ENCODE results near the gene NUDT4B. TPM values are rescaled to one million over a fixed set of nuclear protein-coding genes. Genes with fewer than 3 reads are reported as not detected.
"Not testable (repeated sequence)": the region's sequence is repeated elsewhere in the genome, so short reads cannot be mapped to it uniquely, and the experiment has no call there.

NUDT4B gene
- polyA plus RNA-seq, 1 donor (not counting 4 experiments of a cell fraction or from before 2014, with no cell fraction given) = 8.7 TPM

DNA sequence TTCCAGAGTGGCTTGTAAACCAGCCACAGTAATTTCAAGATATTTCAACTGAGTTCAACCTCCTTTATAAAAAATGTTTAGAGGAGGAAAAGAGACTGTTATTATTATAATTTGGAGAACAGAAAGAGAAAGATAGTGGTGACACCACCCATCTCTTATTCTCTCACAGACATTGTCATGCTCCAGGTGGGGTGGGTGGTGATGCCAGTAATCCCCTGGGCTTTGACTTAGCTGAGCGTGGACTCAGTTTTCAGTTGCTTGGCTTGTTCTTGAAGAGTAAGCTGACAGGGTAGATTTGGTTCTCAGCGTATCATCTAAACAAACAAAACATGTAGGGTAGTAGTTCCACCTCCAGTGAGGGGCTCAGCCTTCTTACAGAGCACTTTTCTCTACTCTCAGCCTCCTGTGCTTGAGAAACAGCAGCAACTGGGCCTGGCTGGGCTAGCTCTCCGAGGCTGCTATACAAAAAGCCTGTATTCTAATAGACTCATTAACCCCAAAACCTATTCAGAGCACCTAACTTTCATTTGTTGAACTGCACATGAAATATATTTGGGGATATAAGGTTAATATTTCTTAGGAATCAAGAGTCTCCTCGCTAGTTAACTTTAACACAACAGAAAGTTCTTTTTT, 43.1 kb upstream of the NUDT4B start:
- H3K4me3 ChIP-seq (ENCODE audit: control insufficient read depth in 2 of 3, extremely low read depth in 1 of 3, insufficient read depth in 2 of 3, low read depth in 1 of 3, low read length in 3 of 3); H3K27ac ChIP-seq (ENCODE audit: control insufficient read depth, insufficient read depth, low read length); H3K9me3 ChIP-seq (ENCODE audit: control insufficient read depth, low read depth, low read length); H3K27me3 ChIP-seq (ENCODE audit: control insufficient read depth, extremely low read depth, insufficient read depth, low read length); FAIRE-seq; H2AFZ ChIP-seq (ENCODE audit: control insufficient read depth, low read length); DNase-seq (ENCODE audit: low read depth, low spot score); H3K79me2 ChIP-seq (ENCODE audit: control insufficient read depth, insufficient read depth, low read length); H3K9ac ChIP-seq (ENCODE audit: control insufficient read depth, extremely low read depth, insufficient read depth, low read length); H3K36me3 ChIP-seq (ENCODE audit: control insufficient read depth in 2 of 2, extremely low read depth in 1 of 2, insufficient read depth in 2 of 2, low read length in 2 of 2); H3K4me2 ChIP-seq (ENCODE audit: control insufficient read depth, extremely low read depth, insufficient read depth, low read depth, low read length); H4K20me1 ChIP-seq (ENCODE audit: control insufficient read depth, extremely low read depth, insufficient read depth, low read length); H3K4me1 ChIP-seq (ENCODE audit: control insufficient read depth, extremely low read depth, insufficient read depth, low read length); H3K9me1 ChIP-seq (ENCODE audit: control insufficient read depth, extremely low read depth, insufficient read depth, low read length); dilution Hi-C loops (cut with MboI; ENCODE audit: extremely low pct_ligation_motif_present, low sequenced_read_pairs): not testable (repeated sequence)

DNA sequence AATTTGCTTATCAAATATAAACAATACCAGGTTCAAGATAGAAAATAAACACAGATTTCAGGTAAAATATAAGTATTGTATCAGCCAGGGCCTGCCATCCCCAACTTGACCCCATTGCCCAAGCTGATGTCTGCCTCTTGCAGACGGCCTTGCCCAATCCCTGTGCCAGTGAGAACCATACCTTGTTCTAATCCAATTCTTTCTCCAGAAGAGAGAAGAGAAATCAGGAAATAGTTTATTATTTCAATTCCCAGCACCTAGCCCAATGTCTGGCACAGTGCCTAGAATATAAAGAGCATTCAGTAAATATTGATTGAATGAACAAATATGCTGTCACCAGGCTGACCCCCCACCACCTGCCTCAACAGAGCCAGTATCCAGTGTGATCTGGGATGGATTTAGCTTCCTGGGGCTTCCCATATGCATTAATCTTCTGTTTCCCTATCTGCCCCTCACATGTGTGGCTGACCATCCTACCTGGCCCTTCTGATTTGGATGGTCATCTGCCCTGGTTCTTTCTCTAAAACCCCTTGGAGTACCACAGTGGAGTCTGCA, 39.7 kb upstream of the NUDT4B start:
- not testable (repeated sequence) for FAIRE-seq

DNA sequence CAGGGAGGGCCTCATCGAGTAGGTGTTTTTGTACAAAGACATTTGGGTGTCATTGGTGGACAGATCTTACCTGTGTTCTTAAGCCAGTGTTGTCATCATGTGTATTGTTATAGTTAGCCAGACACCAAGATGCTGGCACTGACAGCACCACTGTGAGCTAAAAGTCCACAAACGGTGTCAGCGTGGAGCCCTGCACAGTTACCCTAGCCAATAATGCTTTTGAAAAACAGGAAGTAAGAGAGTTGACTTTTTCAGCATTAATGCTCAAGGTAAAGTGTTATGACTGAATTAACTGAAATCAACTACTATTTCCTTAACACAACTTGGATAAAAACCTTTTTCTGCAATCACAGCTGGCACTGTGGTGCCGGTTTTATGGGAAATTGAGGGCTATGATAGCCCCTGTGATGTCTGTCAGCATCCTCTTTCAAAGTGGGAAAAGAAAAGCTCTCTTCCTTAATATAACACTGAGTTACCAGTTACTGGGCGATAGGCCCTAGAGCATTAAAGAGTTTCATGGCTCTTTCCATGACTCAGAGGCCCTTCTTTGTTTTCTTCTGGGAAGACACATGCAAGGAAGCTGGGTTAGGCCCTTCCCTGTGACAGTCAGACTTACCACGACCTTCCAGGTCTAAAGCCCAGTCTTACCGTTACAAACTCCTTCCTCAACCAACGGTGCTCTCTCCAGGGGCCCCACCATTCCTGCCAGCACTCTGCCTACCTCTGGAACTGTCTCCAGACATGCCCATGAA, 37.6 kb upstream of the NUDT4B start:
- H3K36me3 ChIP-seq (ENCODE audit: control insufficient read depth in 2 of 2, extremely low read depth in 1 of 2, insufficient read depth in 2 of 2, low read length in 2 of 2); H3K9me3 ChIP-seq (ENCODE audit: control insufficient read depth, low read depth, low read length); H3K9me1 ChIP-seq (ENCODE audit: control insufficient read depth, extremely low read depth, insufficient read depth, low read length); H2AFZ ChIP-seq (ENCODE audit: control insufficient read depth, low read length); H3K27me3 ChIP-seq (ENCODE audit: control insufficient read depth, extremely low read depth, insufficient read depth, low read length); dilution Hi-C loops (cut with MboI; ENCODE audit: extremely low pct_ligation_motif_present, low sequenced_read_pairs); H3K4me1 ChIP-seq (ENCODE audit: control insufficient read depth, extremely low read depth, insufficient read depth, low read length); H3K4me3 ChIP-seq (ENCODE audit: control insufficient read depth in 2 of 3, extremely low read depth in 1 of 3, insufficient read depth in 2 of 3, low read depth in 1 of 3, low read length in 3 of 3); H3K4me2 ChIP-seq (ENCODE audit: control insufficient read depth, extremely low read depth, insufficient read depth, low read depth, low read length); DNase-seq (ENCODE audit: low read depth, low spot score); FAIRE-seq; H4K20me1 ChIP-seq (ENCODE audit: control insufficient read depth, extremely low read depth, insufficient read depth, low read length); H3K27ac ChIP-seq (ENCODE audit: control insufficient read depth, insufficient read depth, low read length); H3K79me2 ChIP-seq (ENCODE audit: control insufficient read depth, insufficient read depth, low read length); H3K9ac ChIP-seq (ENCODE audit: control insufficient read depth, extremely low read depth, insufficient read depth, low read length): not testable (repeated sequence)

More for the DNA sequence above, 39.7 kb upstream of the NUDT4B start:
- H4K20me1 ChIP-seq (ENCODE audit: control insufficient read depth, extremely low read depth, insufficient read depth, low read length); H3K27me3 ChIP-seq (ENCODE audit: control insufficient read depth, extremely low read depth, insufficient read depth, low read length); H3K79me2 ChIP-seq (ENCODE audit: control insufficient read depth, insufficient read depth, low read length); H3K4me2 ChIP-seq (ENCODE audit: control insufficient read depth, extremely low read depth, insufficient read depth, low read depth, low read length); dilution Hi-C loops (cut with MboI; ENCODE audit: extremely low pct_ligation_motif_present, low sequenced_read_pairs); H3K9me1 ChIP-seq (ENCODE audit: control insufficient read depth, extremely low read depth, insufficient read depth, low read length); H3K4me3 ChIP-seq (ENCODE audit: control insufficient read depth in 2 of 3, extremely low read depth in 1 of 3, insufficient read depth in 2 of 3, low read depth in 1 of 3, low read length in 3 of 3); H3K9me3 ChIP-seq (ENCODE audit: control insufficient read depth, low read depth, low read length); H3K36me3 ChIP-seq (ENCODE audit: control insufficient read depth in 2 of 2, extremely low read depth in 1 of 2, insufficient read depth in 2 of 2, low read length in 2 of 2); H2AFZ ChIP-seq (ENCODE audit: control insufficient read depth, low read length); H3K27ac ChIP-seq (ENCODE audit: control insufficient read depth, insufficient read depth, low read length); DNase-seq (ENCODE audit: low read depth, low spot score); H3K9ac ChIP-seq (ENCODE audit: control insufficient read depth, extremely low read depth, insufficient read depth, low read length); H3K4me1 ChIP-seq (ENCODE audit: control insufficient read depth, extremely low read depth, insufficient read depth, low read length): not testable (repeated sequence)

DNA sequence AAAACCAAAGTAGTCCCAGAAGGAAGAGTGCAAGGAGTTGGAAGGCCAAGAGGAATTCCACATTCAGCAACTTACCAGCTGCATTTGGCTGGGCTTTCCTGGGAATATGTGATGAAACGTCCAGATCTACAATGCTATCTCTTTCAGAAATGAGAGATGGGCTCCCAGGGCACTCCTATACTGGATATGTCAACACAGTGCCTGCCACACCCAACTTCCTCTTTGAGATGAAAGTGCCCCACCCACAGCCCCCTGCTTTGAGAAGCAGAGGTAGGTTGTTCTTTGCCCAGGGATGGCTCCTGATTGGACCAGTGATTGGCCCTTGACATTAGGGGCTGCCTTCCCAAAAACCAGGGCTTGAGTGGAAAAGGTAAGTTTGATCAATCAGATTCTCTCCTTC, 36.2 kb upstream of the NUDT4B start:
- FAIRE-seq = not testable (repeated sequence)

DNA sequence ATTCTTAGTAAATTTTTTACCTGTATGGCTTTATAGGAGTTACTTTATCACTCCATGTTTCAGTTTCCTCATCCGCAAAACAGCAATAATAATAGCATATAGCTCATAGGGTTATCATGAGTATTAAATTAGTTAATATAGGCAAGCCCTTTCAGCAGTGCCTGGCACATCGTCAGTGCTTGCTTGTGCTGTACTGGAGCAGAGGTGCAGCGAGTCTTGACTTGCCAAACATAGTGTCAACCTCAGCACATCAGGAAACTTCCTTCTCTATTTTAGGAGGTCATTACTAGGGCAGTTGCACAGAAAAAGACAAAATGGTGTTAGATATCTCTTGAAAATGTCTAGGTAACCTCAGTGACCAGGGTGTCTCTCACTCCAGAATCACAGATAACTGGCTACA, 33.1 kb upstream of the NUDT4B start:
- H3K4me1 ChIP-seq (ENCODE audit: control insufficient read depth, extremely low read depth, insufficient read depth, low read length); dilution Hi-C loops (cut with MboI; ENCODE audit: extremely low pct_ligation_motif_present, low sequenced_read_pairs); H3K27me3 ChIP-seq (ENCODE audit: control insufficient read depth, extremely low read depth, insufficient read depth, low read length); H3K4me2 ChIP-seq (ENCODE audit: control insufficient read depth, extremely low read depth, insufficient read depth, low read depth, low read length); H4K20me1 ChIP-seq (ENCODE audit: control insufficient read depth, extremely low read depth, insufficient read depth, low read length); DNase-seq (ENCODE audit: low read depth, low spot score); H2AFZ ChIP-seq (ENCODE audit: control insufficient read depth, low read length); H3K79me2 ChIP-seq (ENCODE audit: control insufficient read depth, insufficient read depth, low read length); H3K9me1 ChIP-seq (ENCODE audit: control insufficient read depth, extremely low read depth, insufficient read depth, low read length); H3K36me3 ChIP-seq (ENCODE audit: control insufficient read depth in 2 of 2, extremely low read depth in 1 of 2, insufficient read depth in 2 of 2, low read length in 2 of 2); H3K9ac ChIP-seq (ENCODE audit: control insufficient read depth, extremely low read depth, insufficient read depth, low read length); H3K4me3 ChIP-seq (ENCODE audit: control insufficient read depth in 2 of 3, extremely low read depth in 1 of 3, insufficient read depth in 2 of 3, low read depth in 1 of 3, low read length in 3 of 3); H3K9me3 ChIP-seq (ENCODE audit: control insufficient read depth, low read depth, low read length); H3K27ac ChIP-seq (ENCODE audit: control insufficient read depth, insufficient read depth, low read length): not testable (repeated sequence)
- FAIRE-seq = peak; percentile 74

More for the DNA sequence above, 36.2 kb upstream of the NUDT4B start:
- H4K20me1 ChIP-seq (ENCODE audit: control insufficient read depth, extremely low read depth, insufficient read depth, low read length); H2AFZ ChIP-seq (ENCODE audit: control insufficient read depth, low read length); H3K27me3 ChIP-seq (ENCODE audit: control insufficient read depth, extremely low read depth, insufficient read depth, low read length); H3K4me2 ChIP-seq (ENCODE audit: control insufficient read depth, extremely low read depth, insufficient read depth, low read depth, low read length); H3K4me1 ChIP-seq (ENCODE audit: control insufficient read depth, extremely low read depth, insufficient read depth, low read length); H3K9ac ChIP-seq (ENCODE audit: control insufficient read depth, extremely low read depth, insufficient read depth, low read length); dilution Hi-C loops (cut with MboI; ENCODE audit: extremely low pct_ligation_motif_present, low sequenced_read_pairs); H3K9me3 ChIP-seq (ENCODE audit: control insufficient read depth, low read depth, low read length); H3K27ac ChIP-seq (ENCODE audit: control insufficient read depth, insufficient read depth, low read length); H3K36me3 ChIP-seq (ENCODE audit: control insufficient read depth in 2 of 2, extremely low read depth in 1 of 2, insufficient read depth in 2 of 2, low read length in 2 of 2); H3K9me1 ChIP-seq (ENCODE audit: control insufficient read depth, extremely low read depth, insufficient read depth, low read length); DNase-seq (ENCODE audit: low read depth, low spot score); H3K79me2 ChIP-seq (ENCODE audit: control insufficient read depth, insufficient read depth, low read length); H3K4me3 ChIP-seq (ENCODE audit: control insufficient read depth in 2 of 3, extremely low read depth in 1 of 3, insufficient read depth in 2 of 3, low read depth in 1 of 3, low read length in 3 of 3): not testable (repeated sequence)
